Prostate gland (tissue), 2 donors: ENCODE measurements around the gene MGAM2. TPM values are rescaled to one million over a fixed set of nuclear protein-coding genes. Genes with fewer than 3 reads are reported as not detected.

ENCODE experiments used
- DNase-seq: peaks from one replicate; pipeline ENCODE4 v3.0.0-alpha.2; 2019; ENCODE audit warnings: low spot score
- H3K27ac ChIP-seq, 2 donors: fragments of 200-600 bp; sonication (generic); 2 replicates each; pipeline ENCODE4 v1.5.1; 2017 to 2019
- H3K27me3 ChIP-seq: fragments of 200-600 bp; sonication (generic); replicated peaks from 2 replicates; pipeline ENCODE4 v1.5.1; 2019; ENCODE audit not compliant: insufficient read depth
- H3K36me3 ChIP-seq, 2 donors: fragments of 200-600 bp; sonication (generic); 1 replicate in 1 of 2; 2 replicates in 1 of 2; pipeline versions ENCODE4 v1.5.1 to v1.8.1; 2017 to 2019
- H3K4me1 ChIP-seq: fragments of 200-600 bp; sonication (generic); replicated peaks from 2 replicates; pipeline ENCODE4 v1.5.1; 2019
- H3K4me3 ChIP-seq, 2 donors: fragments of 200-600 bp; sonication (generic); 2 replicates each; pipeline ENCODE4 v1.5.1; 2017 to 2019
- H3K9me3 ChIP-seq: fragments of 200-600 bp; sonication (generic); 2 replicates; pipeline ENCODE4 v1.5.1; 2017
- POLR2A ChIP-seq: fragments of 450-650 bp; IDR thresholded peaks from one replicate; pipeline ENCODE4 v1.6.1; 2016; ENCODE audit warnings: antibody characterized with exemption, mild to moderate bottlenecking
- POLR2AphosphoS5 ChIP-seq: sonication (generic); formaldehyde crosslinking; IDR thresholded peaks from one replicate; pipeline ENCODE4 v1.6.1; 2017; ENCODE audit warnings: antibody characterized with exemption
- WGBS: methylation state at CpG from one replicate; pipeline ENCODE4 v1.1.5; 2018; 5-methylcytosine and 5-hydroxymethylcytosine counted together
- intact Hi-C: fragments of 100-400 bp; cut with DNase I; formaldehyde crosslinking; loops from one replicate; pipeline ENCODE4 v1.14.2; 2022
- total RNA-seq, 2 donors: library from RNA; depleted of rRNA; stranded (reverse); fragments of >200 nt; gene quantifications; one replicate each; pipeline ENCODE4 v1.1.0, GENCODE V29; 2016
- TF ChIP-seq, protein P1 (sequence below), 4 experiments: fragments of 200-600 bp in 2 of 4; fragments of 450-650 bp in 2 of 4; sonication (generic) in 2 of 4; IDR thresholded peaks; 1 replicate in 3 of 4; 2 replicates in 1 of 4; pipeline ENCODE4 v1.5.1; 2016 to 2019; ENCODE audit warnings: antibody characterized with exemption in 4 of 4, mild to moderate bottlenecking in 2 of 4, moderate library complexity in 2 of 4

Gene MGAM2
- total RNA-seq, 2 donors from 2014 or later, result 0.36 to 0.51 TPM

DNA sequence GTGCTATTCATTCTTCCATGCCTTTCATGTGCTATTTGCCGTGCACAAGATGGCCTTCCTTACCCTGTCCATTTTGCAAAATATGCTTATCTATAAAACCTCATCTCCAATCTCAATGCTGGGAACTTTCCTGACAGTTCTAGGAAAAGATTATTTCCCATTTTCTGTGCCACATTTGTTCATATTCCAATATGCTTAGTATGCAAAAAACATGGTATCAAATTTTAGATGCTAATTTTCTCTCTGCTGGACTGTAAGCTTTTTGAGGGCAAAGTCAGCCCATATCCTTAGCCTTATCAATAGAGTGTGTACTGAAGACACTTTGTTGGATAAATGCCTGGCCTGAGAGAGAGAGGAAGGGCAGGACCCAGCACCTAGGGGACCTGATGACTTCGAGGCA lies 39.4 kb downstream of the MGAM2 start:
- TF ChIP-seq POLR2A (no peak), POLR2AphosphoS5 (no peak)
- TF ChIP-seq, protein P1, sequence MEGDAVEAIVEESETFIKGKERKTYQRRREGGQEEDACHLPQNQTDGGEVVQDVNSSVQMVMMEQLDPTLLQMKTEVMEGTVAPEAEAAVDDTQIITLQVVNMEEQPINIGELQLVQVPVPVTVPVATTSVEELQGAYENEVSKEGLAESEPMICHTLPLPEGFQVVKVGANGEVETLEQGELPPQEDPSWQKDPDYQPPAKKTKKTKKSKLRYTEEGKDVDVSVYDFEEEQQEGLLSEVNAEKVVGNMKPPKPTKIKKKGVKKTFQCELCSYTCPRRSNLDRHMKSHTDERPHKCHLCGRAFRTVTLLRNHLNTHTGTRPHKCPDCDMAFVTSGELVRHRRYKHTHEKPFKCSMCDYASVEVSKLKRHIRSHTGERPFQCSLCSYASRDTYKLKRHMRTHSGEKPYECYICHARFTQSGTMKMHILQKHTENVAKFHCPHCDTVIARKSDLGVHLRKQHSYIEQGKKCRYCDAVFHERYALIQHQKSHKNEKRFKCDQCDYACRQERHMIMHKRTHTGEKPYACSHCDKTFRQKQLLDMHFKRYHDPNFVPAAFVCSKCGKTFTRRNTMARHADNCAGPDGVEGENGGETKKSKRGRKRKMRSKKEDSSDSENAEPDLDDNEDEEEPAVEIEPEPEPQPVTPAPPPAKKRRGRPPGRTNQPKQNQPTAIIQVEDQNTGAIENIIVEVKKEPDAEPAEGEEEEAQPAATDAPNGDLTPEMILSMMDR (IDR thresholded peaks at IDR 0.05), result no peak
- intact Hi-C loops, result no loop called here
- H3K36me3 ChIP-seq, result no peaks in the 10 kb centered on the region
- WGBS, result 93% methylated on average over 2 of the region's 2 CpGs
- DNase-seq, result no peak
- no peaks in the 10 kb centered on the region for H3K27me3 ChIP-seq
- no peaks in the 10 kb centered on the region for H3K9me3 ChIP-seq
- no peak overlapping the region for H3K27ac ChIP-seq
- no peaks in the 10 kb centered on the region for H3K4me1 ChIP-seq
- H3K4me3 ChIP-seq, result no peak overlapping the region

DNA sequence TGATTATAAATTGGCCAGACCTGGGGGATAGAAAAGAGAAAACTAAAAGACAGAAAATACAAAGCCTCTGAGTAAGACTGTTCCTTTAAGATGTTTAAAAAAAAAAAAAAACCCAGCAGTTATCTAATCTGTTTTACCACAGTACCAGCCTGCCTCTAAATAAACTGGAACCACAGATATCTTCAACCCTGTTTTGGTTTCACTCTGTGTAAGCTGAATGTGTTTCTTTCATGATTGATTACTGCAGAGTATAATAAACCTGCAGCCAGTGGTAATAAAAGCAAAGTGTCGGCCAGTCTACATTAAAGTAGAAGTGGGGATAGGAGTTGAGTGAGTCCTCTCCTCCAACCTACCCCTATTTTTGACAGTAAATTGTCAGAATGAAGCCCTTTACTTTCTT lies 40.6 kb downstream of the MGAM2 start:
- Histone ChIP-seq H3K27me3 (no peaks in the 10 kb centered on the region), H3K4me3 (no peak overlapping the region), H3K27ac (no peak overlapping the region), H3K36me3 (no peaks in the 10 kb centered on the region), H3K9me3 (no peaks in the 10 kb centered on the region), H3K4me1 (no peaks in the 10 kb centered on the region)
- no peak for DNase-seq
- intact Hi-C loops, result no loop called here
- 15% methylated on average over 1 of the region's 1 CpG for WGBS
- TF ChIP-seq, protein P1 (IDR thresholded peaks at IDR 0.05), result no peak
- TF ChIP-seq POLR2A (no peak), POLR2AphosphoS5 (no peak)

DNA sequence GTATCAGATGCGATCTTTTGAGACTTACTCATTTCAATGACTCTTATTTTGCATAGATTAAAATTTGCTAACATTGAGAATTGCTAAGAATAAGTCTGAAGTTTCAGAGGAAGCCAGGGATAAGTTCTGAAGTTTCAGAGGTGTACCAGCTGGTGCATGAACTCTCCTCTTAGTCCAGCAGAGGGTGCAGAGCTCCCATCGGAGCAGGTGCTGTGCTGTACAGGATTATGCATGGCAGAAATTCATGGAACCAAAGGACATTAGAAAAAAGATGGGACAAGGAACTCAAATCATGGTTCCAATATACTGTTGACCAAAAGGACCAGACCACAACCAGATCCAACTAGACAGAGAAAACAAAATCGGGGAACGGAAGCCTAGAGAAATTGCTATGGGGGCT lies 41.9 kb downstream of the MGAM2 start:
- H3K27ac ChIP-seq, result no peak overlapping the region
- no peaks in the 10 kb centered on the region for H3K4me1 ChIP-seq
- WGBS, result 85% methylated on average over 4 of the region's 4 CpGs
- TF ChIP-seq POLR2A (no peak), POLR2AphosphoS5 (no peak)
- intact Hi-C loops, result no loop called here
- no peaks in the 10 kb centered on the region for H3K9me3 ChIP-seq
- no peaks in the 10 kb centered on the region for H3K36me3 ChIP-seq
- no peak overlapping the region for H3K4me3 ChIP-seq
- no peaks in the 10 kb centered on the region for H3K27me3 ChIP-seq
- no peak for DNase-seq

DNA sequence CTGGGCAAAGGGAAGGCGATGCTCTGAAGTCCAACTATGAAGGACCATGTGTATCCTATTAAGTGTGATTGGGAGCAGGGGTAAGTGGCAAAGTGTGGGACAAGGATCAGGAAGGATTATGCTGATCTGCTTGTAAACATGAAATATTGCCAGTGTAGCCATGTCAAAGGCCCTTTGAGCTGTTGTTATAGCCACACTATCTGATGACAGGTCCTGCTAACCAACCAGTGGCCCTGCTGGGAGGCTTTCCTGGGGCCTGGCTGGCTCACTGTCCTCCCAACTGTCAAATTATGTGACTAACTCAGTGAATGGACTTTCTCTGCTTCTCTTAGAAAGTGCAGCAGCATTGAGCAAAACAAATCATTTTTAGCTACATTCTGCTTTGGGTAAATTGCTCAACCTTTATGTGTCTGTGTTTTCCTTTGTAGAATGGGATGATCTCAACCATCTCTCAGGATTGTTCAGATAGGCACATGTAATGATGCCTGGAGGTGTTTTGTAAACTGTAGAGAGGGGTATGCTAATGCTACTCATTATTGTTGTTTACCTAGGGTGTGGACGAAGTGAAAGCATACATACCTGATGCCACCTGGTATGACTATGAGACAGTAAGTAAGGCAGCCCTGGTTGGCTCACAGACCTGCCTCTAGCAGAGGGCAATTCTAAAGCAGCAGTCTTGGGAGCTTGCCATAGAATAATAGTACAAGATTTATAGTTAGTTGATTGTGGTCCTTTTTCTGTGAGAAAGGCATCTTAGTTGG lies 47.4 kb downstream of the MGAM2 start:
- Histone ChIP-seq H3K9me3 (no peaks in the 10 kb centered on the region), H3K4me3 (no peak overlapping the region), H3K36me3 (no peaks in the 10 kb centered on the region), H3K27ac (no peak overlapping the region), H3K4me1 (no peaks in the 10 kb centered on the region), H3K27me3 (no peaks in the 10 kb centered on the region)
- no peak for DNase-seq
- TF ChIP-seq POLR2A (no peak), POLR2AphosphoS5 (no peak)
- TF ChIP-seq, protein P1 (IDR thresholded peaks at IDR 0.05), result no peak
- intact Hi-C loops, result no loop called here
- 54% methylated on average over 2 of the region's 2 CpGs for WGBS

DNA sequence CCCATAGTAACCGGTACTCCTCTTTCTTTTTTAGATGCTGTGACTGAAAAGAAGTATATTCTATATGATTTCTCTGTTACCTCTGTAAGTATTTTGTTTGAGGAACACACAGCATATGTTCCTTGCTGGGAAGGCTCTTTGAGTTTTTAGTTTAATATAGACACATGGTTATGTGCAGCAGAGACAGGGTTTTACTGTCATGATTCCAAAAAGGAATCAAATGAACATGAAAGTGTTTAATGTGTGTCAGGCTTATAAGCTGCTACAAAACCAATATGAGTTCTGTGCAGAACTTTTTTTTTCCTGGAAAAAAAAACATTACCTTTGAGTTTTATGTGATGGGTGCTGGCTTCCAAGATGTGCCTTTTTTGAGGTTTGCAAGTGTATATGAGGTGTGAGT lies 50.4 kb downstream of the MGAM2 start:
- H3K27me3 ChIP-seq, result no peaks in the 10 kb centered on the region
- no peak overlapping the region for H3K4me3 ChIP-seq
- TF ChIP-seq POLR2AphosphoS5 (no peak), POLR2A (no peak)
- TF ChIP-seq, protein P1 (IDR thresholded peaks at IDR 0.05), result no peak
- WGBS, result 75% methylated on average over 1 of the region's 1 CpG
- H3K27ac ChIP-seq, result no peak overlapping the region
- no peaks in the 10 kb centered on the region for H3K9me3 ChIP-seq
- H3K36me3 ChIP-seq, result no peaks in the 10 kb centered on the region
- no peak for DNase-seq
- intact Hi-C loops, result no loop called here
- no peaks in the 10 kb centered on the region for H3K4me1 ChIP-seq
